IMR-90 (cell line): ENCODE results near the gene STRA8. TPM values are rescaled to one million over a fixed set of nuclear protein-coding genes. Genes with fewer than 3 reads are reported as not detected.

ENCODE experiments used
- ATAC-seq: fragments of 200-7000 bp; cut with Tn5 transposase; 2 replicates; pipeline ENCODE4 v1.9.1; 2020; ENCODE audit warnings: low read depth, mild to moderate bottlenecking, moderate library complexity
- BruUV-seq: library from RNA; stranded (reverse); fragments of 400-500 nt; replicated peaks from 2 replicates; lab custom pipeline; 2021; lab: Mats Ljungman, UMichigan
- CTCF ChIA-PET: fragments of 300-600 bp; formaldehyde crosslinking; extraction: SDS; loops from one replicate; lab custom pipeline; 2021; ENCODE audit warnings: antibody characterized with exemption; lab: Yijun Ruan, JAX
- POLR2A ChIA-PET: fragments of 300-600 bp; sonication (Branson Sonifier 250); formaldehyde crosslinking; loops from one replicate; lab custom pipeline; 2022; ENCODE audit warnings: antibody characterized with exemption; ENCODE audit not compliant: unreplicated experiment; lab: Charles Lee
- DNase-seq: peaks from one replicate; pipeline ENCODE4 v3.0.0; 2013
- H2AFZ ChIP-seq: replicated peaks from 2 replicates; pipeline ENCODE3; 2013; ENCODE audit warnings: low read length, mild to moderate bottlenecking; ENCODE audit not compliant: poor library complexity
- H2AK5ac ChIP-seq: 2 replicates; pipeline ENCODE4 v1.6.1; 2013; ENCODE audit warnings: low read depth, low read length, inconsistent platforms
- H2AK9ac ChIP-seq: replicated peaks from 2 replicates; pipeline ENCODE3; 2013; ENCODE audit warnings: mild to moderate bottlenecking, low read depth, low read length, moderate library complexity; ENCODE audit not compliant: poor library complexity
- H2BK120ac ChIP-seq: 2 replicates; pipeline ENCODE4 v1.6.1; 2013; ENCODE audit warnings: low read depth, low read length, inconsistent platforms
- H2BK15ac ChIP-seq: 3 replicates; pipeline ENCODE4 v1.6.1; 2013; ENCODE audit warnings: low read depth, low read length, inconsistent platforms
- H2BK20ac ChIP-seq: 2 replicates; pipeline ENCODE4 v1.6.1; 2013; ENCODE audit warnings: low read depth, mild to moderate bottlenecking, inconsistent platforms, low read length, moderate library complexity
- H2BK5ac ChIP-seq: 2 replicates; pipeline ENCODE4 v1.6.1; 2013; ENCODE audit warnings: mild to moderate bottlenecking, low read depth, low read length, inconsistent platforms; ENCODE audit not compliant: poor library complexity, severe bottlenecking
- H3K14ac ChIP-seq: replicated peaks from 2 replicates; pipeline ENCODE4 v1.6.1; 2013; ENCODE audit warnings: low read depth, low read length, inconsistent platforms
- H3K18ac ChIP-seq: 2 replicates; pipeline ENCODE4 v1.6.1; 2013; ENCODE audit warnings: low read depth, low read length, control low read depth
- H3K23ac ChIP-seq: 2 replicates; pipeline ENCODE4 v1.6.1; 2013; ENCODE audit warnings: low read depth, low read length, inconsistent platforms
- H3K27ac ChIP-seq: 2 replicates; pipeline ENCODE4 v1.5.1; 2013; ENCODE audit warnings: mild to moderate bottlenecking, control low read depth, low read length; ENCODE audit not compliant: insufficient read depth
- H3K27me3 ChIP-seq: 2 replicates; pipeline ENCODE4 v1.6.1; 2013; ENCODE audit warnings: low read length; ENCODE audit not compliant: control insufficient read depth, insufficient read depth
- H3K36me3 ChIP-seq: 2 replicates; pipeline ENCODE4 v1.6.1; 2013; ENCODE audit warnings: low read length, mixed read lengths; ENCODE audit not compliant: control insufficient read depth, insufficient read depth
- H3K4ac ChIP-seq: 2 replicates; pipeline ENCODE4 v1.6.1; 2013; ENCODE audit warnings: low read depth, low read length, inconsistent platforms
- H3K4me1 ChIP-seq: 2 replicates; pipeline ENCODE4 v1.6.1; 2013; ENCODE audit warnings: low read length, mixed read lengths; ENCODE audit not compliant: control insufficient read depth, insufficient read depth
- H3K4me2 ChIP-seq: 2 replicates; pipeline ENCODE4 v1.6.1; 2013; ENCODE audit warnings: low read depth, mild to moderate bottlenecking, control low read depth, low read length, moderate library complexity
- H3K4me3 ChIP-seq: 2 replicates; pipeline ENCODE4 v1.5.1; 2013; ENCODE audit warnings: low read depth, mild to moderate bottlenecking, control low read depth, low read length, moderate library complexity; ENCODE audit not compliant: insufficient read depth
- H3K56ac ChIP-seq: 2 replicates; pipeline ENCODE4 v1.6.1; 2013; ENCODE audit warnings: low read length, inconsistent platforms; ENCODE audit not compliant: insufficient read depth; ENCODE audit errors: extremely low read depth
- H3K79me1 ChIP-seq, 2 experiments: 2 replicates each; pipeline ENCODE4 v1.6.1; 2013; ENCODE audit warnings: low read length in 2 of 2, inconsistent platforms in 1 of 2, low read depth in 1 of 2
- H3K9ac ChIP-seq: 2 replicates; pipeline ENCODE4 v1.6.1; 2013; ENCODE audit warnings: low read depth, low read length, control low read depth
- H3K9me1 ChIP-seq: 2 replicates; pipeline ENCODE4 v1.6.1; 2013; ENCODE audit warnings: low read length, inconsistent platforms; ENCODE audit not compliant: insufficient read depth
- H3K9me3 ChIP-seq: 2 replicates; pipeline ENCODE4 v1.6.1; 2013; ENCODE audit warnings: low read length; ENCODE audit not compliant: control insufficient read depth, insufficient read depth
- H4K20me1 ChIP-seq: 2 replicates; pipeline ENCODE4 v1.6.1; 2013; ENCODE audit warnings: low read length, inconsistent platforms; ENCODE audit not compliant: insufficient read depth
- H4K5ac ChIP-seq: 2 replicates; pipeline ENCODE4 v1.6.1; 2013; ENCODE audit warnings: mild to moderate bottlenecking, low read depth, low read length, control low read depth
- H4K8ac ChIP-seq, 2 experiments: 2 replicates each; pipeline ENCODE4 v1.6.1; 2013; ENCODE audit warnings: low read depth in 2 of 2, low read length in 2 of 2, control low read depth in 1 of 2, inconsistent platforms in 1 of 2
- H4K91ac ChIP-seq: 2 replicates; pipeline ENCODE4 v1.6.1; 2013; ENCODE audit warnings: low read depth, low read length, inconsistent platforms; ENCODE audit not compliant: insufficient read depth
- BHLHE40 ChIP-seq: fragments of 150-350 bp; IDR thresholded peaks from 2 replicates; pipeline ENCODE4 v1.6.1; 2016; ENCODE audit warnings: mild to moderate bottlenecking, low read depth, low read length
- CEBPB ChIP-seq: IDR thresholded peaks from 2 replicates; pipeline ENCODE4 v1.6.1; 2012; ENCODE audit warnings: low read depth, low read length, improper control_type of control experiment
- CHD1 ChIP-seq: IDR thresholded peaks from 2 replicates; pipeline ENCODE4 v1.6.1; 2012; ENCODE audit warnings: low read depth, low read length, improper control_type of control experiment
- ELK1 ChIP-seq: fragments of 150-350 bp; IDR thresholded peaks from 2 replicates; pipeline ENCODE4 v1.6.1; 2016; ENCODE audit warnings: low read depth, mild to moderate bottlenecking, low read length, moderate library complexity, borderline replicate concordance
- FOS ChIP-seq: fragments of 150-350 bp; IDR thresholded peaks from 2 replicates; pipeline ENCODE4 v1.6.1; 2016; ENCODE audit warnings: low read depth, low read length
- MAFK ChIP-seq: IDR thresholded peaks from 2 replicates; pipeline ENCODE4 v1.6.1; 2012; ENCODE audit warnings: low read depth, low read length, improper control_type of control experiment
- MAZ ChIP-seq: IDR thresholded peaks from 2 replicates; pipeline ENCODE4 v1.6.1; 2012; ENCODE audit warnings: low read depth, mild to moderate bottlenecking, low read length, improper control_type of control experiment, moderate library complexity, borderline replicate concordance
- MXI1 ChIP-seq: IDR thresholded peaks from 2 replicates; pipeline ENCODE4 v1.6.1; 2012; ENCODE audit warnings: low read depth, mild to moderate bottlenecking, low read length, moderate library complexity, borderline replicate concordance
- NFE2L2 ChIP-seq: fragments of 150-350 bp; IDR thresholded peaks from 2 replicates; pipeline ENCODE4 v1.6.1; 2016; ENCODE audit warnings: low read depth, mild to moderate bottlenecking, low read length
- POLR2A ChIP-seq: IDR thresholded peaks from 2 replicates; pipeline ENCODE4 v1.6.1; 2012; ENCODE audit warnings: mild to moderate bottlenecking, low read depth, low read length
- RCOR1 ChIP-seq: IDR thresholded peaks from 2 replicates; pipeline ENCODE4 v1.6.1; 2012; ENCODE audit warnings: mild to moderate bottlenecking, low read length, improper control_type of control experiment; ENCODE audit not compliant: insufficient replicate concordance
- RFX5 ChIP-seq: IDR thresholded peaks from 2 replicates; pipeline ENCODE4 v1.8.0; 2012; ENCODE audit warnings: low read depth, mild to moderate bottlenecking, low read length, moderate library complexity
- SMC3 ChIP-seq: fragments of 150-350 bp; IDR thresholded peaks from 2 replicates; pipeline ENCODE4 v1.6.1; 2016; ENCODE audit warnings: low read depth, mild to moderate bottlenecking, antibody characterized with exemption, low read length, moderate library complexity
- WGBS, 2 experiments: methylation state at CpG; one replicate each; pipeline versions ENCODE4 v1.1.5 to v1.1.7; 2013; ENCODE audit warnings: missing lambda C conversion rate in 2 of 2; ENCODE audit not compliant: insufficient read length in 1 of 2; ENCODE audit errors: extremely low coverage in 2 of 2; 5-methylcytosine and 5-hydroxymethylcytosine counted together
- dilution Hi-C: fragments of 300-500 bp; cut with HindIII; formaldehyde crosslinking; loops from one replicate; pipeline ENCODE4 v1.14.3; 2018; ENCODE audit warnings: low sequenced_read_pairs; ENCODE audit not compliant: unreplicated experiment
- in situ Hi-C: fragments of 300-500 bp; cut with MboI; formaldehyde crosslinking; loops from 3 replicates; pipeline ENCODE4 v1.14.3; 2019; ENCODE audit warnings: low sequenced_read_pairs, inconsistent platforms, mixed read lengths
- intact Hi-C: fragments of 100-400 bp; cut with micrococcal nuclease; formaldehyde crosslinking; loops from 2 replicates; pipeline ENCODE4 v1.10.0; 2022
- polyA plus RNA-seq, 3 experiments: library from polyadenylated mRNA; depleted of rRNA; stranded (reverse); fragments of >200 nt; gene quantifications; 2 replicates each; pipeline ENCODE4 v1.2.3, GENCODE V29; 2012; ENCODE audit warnings: low replicate concordance in 1 of 3
- total RNA-seq: library from RNA; depleted of rRNA; stranded (reverse); fragments of >200 nt; gene quantifications from 2 replicates; pipeline ENCODE4 v1.2.3, GENCODE V29; 2012
- TF ChIP-seq, protein P1 (sequence below): fragments of 150-350 bp; IDR thresholded peaks from 2 replicates; pipeline ENCODE4 v1.6.1; 2017; ENCODE audit warnings: mild to moderate bottlenecking, antibody characterized with exemption, low read length, low read depth

The STRA8 gene
- total and polyA plus RNA-seq, 2 of the 4 experiments (the other 2 are of a cell fraction): not detected

DNA sequence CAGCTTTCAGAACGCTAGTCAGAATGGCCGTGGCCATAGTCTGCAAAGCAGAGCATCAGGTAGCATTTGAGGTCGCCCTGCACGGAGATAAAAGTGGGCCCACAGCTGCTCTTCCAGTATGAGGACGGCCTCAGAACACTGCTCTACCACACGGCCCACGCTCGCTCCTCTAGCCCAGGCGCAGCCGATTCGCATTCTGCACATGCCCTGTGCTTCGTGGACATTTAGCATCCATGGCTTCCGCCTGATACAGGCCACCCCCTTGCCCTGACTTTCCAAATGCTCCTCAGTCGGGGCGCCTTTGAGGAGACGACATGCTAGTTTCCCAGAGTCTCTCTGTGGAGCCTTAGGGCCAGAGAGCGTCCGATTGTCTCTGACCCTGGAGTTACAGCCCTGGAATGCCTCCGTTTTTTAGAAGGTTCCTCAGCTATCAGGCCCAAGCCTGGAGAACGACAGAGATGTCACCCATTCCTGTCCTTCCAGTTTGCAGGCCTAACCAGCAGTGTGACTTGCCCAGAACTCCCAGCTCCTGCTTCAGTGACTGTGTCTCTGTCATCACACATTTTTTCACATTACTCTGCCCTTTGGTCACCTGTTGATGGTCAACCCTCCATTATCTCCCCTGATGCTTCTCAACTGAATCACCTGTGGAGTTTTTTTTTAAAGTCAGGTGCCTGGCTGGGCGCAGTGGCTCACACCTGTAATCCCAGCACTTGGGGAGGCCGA, 14.3 kb downstream of the STRA8 start:
- CTCF ChIA-PET: no interaction called here
- BruUV-seq: no TSS peak

More for the DNA sequence above, 14.3 kb downstream of the STRA8 start:
- Histone ChIP-seq H2AK5ac (no peak overlapping the region), H3K9me3 (no peaks in the 10 kb centered on the region), H3K36me3 (no peaks in the 10 kb centered on the region), H3K9me1 (no peaks in the 10 kb centered on the region; the same call in 1 of the 2 replicates), H3K56ac (no peak overlapping the region), H3K23ac (no peak overlapping the region), H3K27ac (no peak overlapping the region), H3K4me3 (no peak overlapping the region), H3K4me2 (no peak overlapping the region), H4K20me1 (no peaks in the 10 kb centered on the region), H3K79me1 (no peaks in the 10 kb centered on the region), H4K8ac (no peak overlapping the region), H2BK5ac (no peak overlapping the region), H3K9ac (no peak overlapping the region), H2BK15ac (no peak overlapping the region), H4K5ac (no peak overlapping the region), H2AFZ (no peak overlapping the region), H3K18ac (no peak overlapping the region), H3K27me3 (peaks cover 8% of the 10 kb centered on the region), H2BK20ac (no peak overlapping the region), H2AK9ac (no peak overlapping the region), H3K4ac (no peak overlapping the region), H3K14ac (no peak overlapping the region), H3K4me1 (no peaks in the 10 kb centered on the region), H2BK120ac (no peak overlapping the region), H4K91ac (no peak overlapping the region)
- 88% methylated on average over 20 of the region's 22 CpGs; no CpG with 5 or more reads in 1 of the 2 experiments for WGBS, 2 experiments
- TF ChIP-seq BHLHE40 (no peak), ELK1 (no peak), POLR2A (no peak), RFX5 (no peak), MXI1 (no peak), CHD1 (no peak), SMC3 (no peak), FOS (no peak), RCOR1 (no peak), MAZ (no peak), NFE2L2 (no peak), CEBPB (no peak), MAFK (no peak)
- TF ChIP-seq, protein P1, sequence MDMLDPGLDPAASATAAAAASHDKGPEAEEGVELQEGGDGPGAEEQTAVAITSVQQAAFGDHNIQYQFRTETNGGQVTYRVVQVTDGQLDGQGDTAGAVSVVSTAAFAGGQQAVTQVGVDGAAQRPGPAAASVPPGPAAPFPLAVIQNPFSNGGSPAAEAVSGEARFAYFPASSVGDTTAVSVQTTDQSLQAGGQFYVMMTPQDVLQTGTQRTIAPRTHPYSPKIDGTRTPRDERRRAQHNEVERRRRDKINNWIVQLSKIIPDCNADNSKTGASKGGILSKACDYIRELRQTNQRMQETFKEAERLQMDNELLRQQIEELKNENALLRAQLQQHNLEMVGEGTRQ: no peak
- in situ Hi-C loops: no loop called here
- DNase-seq (no peak), ATAC-seq (no peak)
- POLR2A ChIA-PET: no interaction called here
- dilution Hi-C loops: no loop called here
- intact Hi-C loops: no loop called here
